Measurements from ENCODE around the gene MAGI2. TPM values are rescaled to one million over a fixed set of nuclear protein-coding genes. Genes with fewer than 3 reads are reported as not detected.

MAGI2 gene
- total RNA-seq, 1 experiment from 2014 or later: 0.34 TPM

GRCh38 chr7:78473021-78473420 is 980.4 kb downstream of the MAGI2 start:
- BruUV-seq (replicated peaks): no TSS peak
- CTCF ChIA-PET: no interaction called here

GRCh38 chr7:78472519-78472918 is 980.9 kb downstream of the MAGI2 start:
- POLR2A ChIA-PET (ENCODE audit: low non-redundant PET): no interaction called here

More at GRCh38 chr7:78473021-78473420, 980.4 kb downstream of the MAGI2 start:
- Histone ChIP-seq H3K27ac (ENCODE audit: low read depth, low read length, poor library complexity, severe bottlenecking) (no peak overlapping the region), H3K9me3 (ENCODE audit: low read depth, low read length, poor library complexity, severe bottlenecking) (no peaks in the 10 kb centered on the region), H3K36me3 (ENCODE audit: insufficient read depth, low read length, poor library complexity, severe bottlenecking) (no peaks in the 10 kb centered on the region), H3K27me3 (replicated peaks; ENCODE audit: insufficient read depth, low read depth, low read length, poor library complexity) (peaks cover 24% of the 10 kb centered on the region), H3K4me1 (ENCODE audit: insufficient read depth, low read length, poor library complexity, severe bottlenecking) (no peaks in the 10 kb centered on the region), H3K4me3 (ENCODE audit: low read depth, low read length, poor library complexity, severe bottlenecking) (no peak overlapping the region)
- no peak for DNase-seq (ENCODE audit: low spot score)
- POLR2A ChIA-PET (ENCODE audit: low non-redundant PET): no interaction called here
- intact Hi-C loops (cut with micrococcal nuclease; ENCODE audit: unreplicated experiment): no loop called here
- TF ChIP-seq CTCF (conservative IDR thresholded peaks at IDR 0.05; ENCODE audit: low read depth, low read length) (no peak), EZH2 (IDR thresholded peaks at IDR 0.05; ENCODE audit: borderline replicate concordance, low read depth, low read length, poor library complexity, severe bottlenecking) (no peak)

GRCh38 chr7:78465894-78466293 is 987.6 kb downstream of the MAGI2 start:
- intact Hi-C loops (cut with micrococcal nuclease; ENCODE audit: unreplicated experiment): no loop called here
- H3K27ac ChIP-seq (ENCODE audit: low read depth, low read length, poor library complexity, severe bottlenecking): no peak overlapping the region
- H3K4me1 ChIP-seq (ENCODE audit: insufficient read depth, low read length, poor library complexity, severe bottlenecking): no peaks in the 10 kb centered on the region
- peaks cover 20% of the 10 kb centered on the region for H3K27me3 ChIP-seq (replicated peaks; ENCODE audit: insufficient read depth, low read depth, low read length, poor library complexity)
- TF ChIP-seq EZH2 (IDR thresholded peaks at IDR 0.05; ENCODE audit: borderline replicate concordance, low read depth, low read length, poor library complexity, severe bottlenecking) (no peak), CTCF (conservative IDR thresholded peaks at IDR 0.05; ENCODE audit: low read depth, low read length) (no peak)
- CTCF ChIA-PET: no interaction called here
- DNase-seq (ENCODE audit: low spot score): no peak
- POLR2A ChIA-PET (ENCODE audit: low non-redundant PET): no interaction called here
- no peaks in the 10 kb centered on the region for H3K9me3 ChIP-seq (ENCODE audit: low read depth, low read length, poor library complexity, severe bottlenecking)
- no peak overlapping the region for H3K4me3 ChIP-seq (ENCODE audit: low read depth, low read length, poor library complexity, severe bottlenecking)
- BruUV-seq (replicated peaks): no TSS peak
- H3K36me3 ChIP-seq (ENCODE audit: insufficient read depth, low read length, poor library complexity, severe bottlenecking): no peaks in the 10 kb centered on the region

More at GRCh38 chr7:78472519-78472918, 980.9 kb downstream of the MAGI2 start:
- CTCF ChIA-PET: no interaction called here
- H3K27me3 ChIP-seq (replicated peaks; ENCODE audit: insufficient read depth, low read depth, low read length, poor library complexity): peaks cover 28% of the 10 kb centered on the region
- H3K36me3 ChIP-seq (ENCODE audit: insufficient read depth, low read length, poor library complexity, severe bottlenecking): no peaks in the 10 kb centered on the region
- no peak overlapping the region for H3K27ac ChIP-seq (ENCODE audit: low read depth, low read length, poor library complexity, severe bottlenecking)
- no TSS peak for BruUV-seq (replicated peaks)
- H3K4me3 ChIP-seq (ENCODE audit: low read depth, low read length, poor library complexity, severe bottlenecking): no peak overlapping the region
- H3K9me3 ChIP-seq (ENCODE audit: low read depth, low read length, poor library complexity, severe bottlenecking): no peaks in the 10 kb centered on the region
- DNase-seq (ENCODE audit: low spot score): no peak
- TF ChIP-seq CTCF (conservative IDR thresholded peaks at IDR 0.05; ENCODE audit: low read depth, low read length) (no peak), EZH2 (IDR thresholded peaks at IDR 0.05; ENCODE audit: borderline replicate concordance, low read depth, low read length, poor library complexity, severe bottlenecking) (no peak)
- H3K4me1 ChIP-seq (ENCODE audit: insufficient read depth, low read length, poor library complexity, severe bottlenecking): no peaks in the 10 kb centered on the region
- intact Hi-C loops (cut with micrococcal nuclease; ENCODE audit: unreplicated experiment): no loop called here

All from A673 (cell line).